OCI-LY7 (cell line): ENCODE results near the gene CANT1. TPM values are rescaled to one million over a fixed set of nuclear protein-coding genes. Genes with fewer than 3 reads are reported as not detected.

Experiments used
- BruUV-seq: library from RNA; stranded (reverse); fragments of 400-500 nt; replicated peaks from 2 replicates; lab custom pipeline; 2021; lab: Mats Ljungman, UMichigan
- CTCF ChIA-PET: fragments of 300-600 bp; sonication (Branson Sonifier 250); formaldehyde crosslinking; loops from one replicate; lab custom pipeline; 2022; ENCODE audit warnings: antibody characterized with exemption; ENCODE audit not compliant: unreplicated experiment; lab: Charles Lee
- POLR2A ChIA-PET: fragments of 300-600 bp; sonication (Branson Sonifier 250); formaldehyde crosslinking; loops from one replicate; lab custom pipeline; 2022; ENCODE audit warnings: antibody characterized with exemption; lab: Charles Lee
- DNase-seq: peaks from one replicate; pipeline ENCODE4 v3.0.0-alpha.2; 2015; ENCODE audit warnings: low spot score
- H2AFZ ChIP-seq: fragments of 200-600 bp; sonication (generic), shearing (Covaris generic); 2 replicates; pipeline ENCODE4 v1.6.1; 2014; ENCODE audit warnings: mild to moderate bottlenecking, antibody characterized with exemption, low read length, moderate library complexity
- H3K27ac ChIP-seq: fragments of 200-600 bp; sonication (generic); 2 replicates; pipeline ENCODE4 v1.5.1; 2014; ENCODE audit warnings: mixed run types, low read depth, mild to moderate bottlenecking, moderate library complexity, low read length, inconsistent platforms; ENCODE audit not compliant: poor library complexity, severe bottlenecking
- H3K36me3 ChIP-seq: fragments of 200-600 bp; sonication (generic); 2 replicates; pipeline ENCODE4 v1.6.1; 2014; ENCODE audit warnings: mild to moderate bottlenecking, antibody characterized with exemption, low read length, moderate library complexity, mixed read lengths; ENCODE audit not compliant: insufficient read depth
- H3K4me1 ChIP-seq: fragments of 200-600 bp; sonication (generic); 2 replicates; pipeline ENCODE4 v1.5.1; 2014; ENCODE audit warnings: mild to moderate bottlenecking, low read length; ENCODE audit not compliant: insufficient read depth, poor library complexity, severe bottlenecking
- H3K4me2 ChIP-seq: fragments of 200-600 bp; sonication (generic); 2 replicates; pipeline ENCODE4 v1.6.1; 2014; ENCODE audit warnings: mild to moderate bottlenecking, low read length
- H3K4me3 ChIP-seq: fragments of 200-600 bp; sonication (generic); 2 replicates; pipeline ENCODE4 v1.5.1; 2014; ENCODE audit warnings: mild to moderate bottlenecking, low read depth, low read length; ENCODE audit not compliant: poor library complexity, severe bottlenecking
- H3K79me2 ChIP-seq: fragments of 200-600 bp; sonication (generic); 2 replicates; pipeline ENCODE4 v1.6.1; 2016; ENCODE audit warnings: low read depth, mild to moderate bottlenecking, low read length, moderate library complexity, mixed read lengths; ENCODE audit not compliant: insufficient read depth
- H3K9me2 ChIP-seq: fragments of 200-600 bp; sonication (generic); 2 replicates; pipeline ENCODE4 v1.6.1; 2016; ENCODE audit warnings: mild to moderate bottlenecking, low read length, mixed read lengths; ENCODE audit not compliant: insufficient read depth
- H3K9me3 ChIP-seq: fragments of 200-600 bp; sonication (generic); 2 replicates; pipeline ENCODE4 v1.6.1; 2014; ENCODE audit warnings: mild to moderate bottlenecking, mixed run types, low read length, mixed read lengths
- H4K20me1 ChIP-seq: fragments of 200-600 bp; sonication (generic); 2 replicates; pipeline ENCODE4 v1.6.1; 2014; ENCODE audit warnings: mild to moderate bottlenecking, antibody characterized with exemption, low read length, moderate library complexity, mixed read lengths; ENCODE audit not compliant: insufficient read depth
- CTCF ChIP-seq: fragments of 200-600 bp; sonication (generic); conservative IDR thresholded peaks from 2 replicates; pipeline ENCODE4 v1.5.1; 2014; ENCODE audit warnings: mild to moderate bottlenecking, antibody characterized with exemption, low read length, moderate library complexity, mixed read lengths
- EZH2phosphoT487 ChIP-seq: fragments of 200-600 bp; sonication (generic); IDR thresholded peaks from 2 replicates; pipeline ENCODE4 v1.6.1; 2018; ENCODE audit warnings: low read depth, borderline replicate concordance, mild to moderate bottlenecking, mixed run types, antibody characterized with exemption, low read length, moderate library complexity, mixed read lengths
- intact Hi-C: fragments of 100-400 bp; cut with micrococcal nuclease; formaldehyde crosslinking; loops from one replicate; pipeline ENCODE4 v1.10.0; 2022; ENCODE audit not compliant: unreplicated experiment
- total RNA-seq, 2 experiments: library from RNA; depleted of rRNA in 1 of 2; stranded (reverse); fragments of >200 nt in 1 of 2; shearing (Covaris generic) in 1 of 2; gene quantifications; 2 replicates each; pipeline ENCODE4 v1.2.3, GENCODE V29; 2014 to 2022

Gene CANT1
- total RNA-seq, 2 experiments from 2014 or later = 37.2 to 60.5 TPM

GRCh38 chr17:78986048-78986648 lies 23.4 kb downstream of the CANT1 start:
- ChIA-PET POLR2A (interaction anchor here (0.6 kb wide), 2 partner anchors 16 to 1247 kb away, joined by 3 to 4 read pairs; no protein-coding TSS in a partner anchor), CTCF (no interaction called here)
- Histone ChIP-seq H3K9me3 (no peaks in the 10 kb centered on the region), H3K27ac (no peak overlapping the region), H3K36me3 (peaks cover 17% of the 10 kb centered on the region), H3K9me2 (no peaks in the 10 kb centered on the region), H4K20me1 (no peaks in the 10 kb centered on the region), H2AFZ (peak overlapping the region; percentile 5; the same call in 1 of the 2 replicates), H3K4me2 (peak overlapping the region; percentile 30; the same call in 1 of the 2 replicates), H3K79me2 (no peaks in the 10 kb centered on the region), H3K4me1 (peaks cover 16% of the 10 kb centered on the region), H3K4me3 (no peak overlapping the region)
- intact Hi-C loops = no loop called here
- BruUV-seq = no TSS peak
- DNase-seq = peak; percentile 47
- TF ChIP-seq EZH2phosphoT487 = no peak
- TF ChIP-seq CTCF = peak; percentile 64

GRCh38 chr17:78985395-78985794 lies 24.2 kb downstream of the CANT1 start:
- Histone ChIP-seq H3K79me2 (no peaks in the 10 kb centered on the region), H3K9me3 (no peaks in the 10 kb centered on the region), H4K20me1 (no peaks in the 10 kb centered on the region), H3K4me1 (peaks cover 16% of the 10 kb centered on the region), H3K4me2 (0 out of 2 replicates have a peak overlapping the region, but pooled peaks have one; percentile 30), H2AFZ (no peak overlapping the region; the same call in 1 of the 2 replicates), H3K27ac (no peak overlapping the region), H3K9me2 (no peaks in the 10 kb centered on the region), H3K36me3 (peaks cover 10% of the 10 kb centered on the region), H3K4me3 (no peak overlapping the region)
- no TSS peak for BruUV-seq
- intact Hi-C loops = no loop called here
- TF ChIP-seq CTCF (no peak), EZH2phosphoT487 (no peak)
- CTCF ChIA-PET = no interaction called here
- DNase-seq = no peak
- POLR2A ChIA-PET = interaction anchor here (0.5 kb wide), 1 partner anchor 278 kb away, joined by 3 read pairs; no protein-coding TSS in a partner anchor
